Panc1 (cell line): ENCODE measurements around the gene MAP1B. TPM values are rescaled to one million over a fixed set of nuclear protein-coding genes. Genes with fewer than 3 reads are reported as not detected.

Source experiments
- ATAC-seq: fragments of 200-7000 bp; cut with Tn5 transposase; 2 replicates; pipeline ENCODE4 v1.9.1; 2020; ENCODE audit warnings: mild to moderate bottlenecking, moderate library complexity
- BruUV-seq: library from RNA; stranded (reverse); fragments of 400-500 nt; replicated peaks from 2 replicates; lab custom pipeline; 2021; lab: Mats Ljungman, UMichigan
- CTCF ChIA-PET: fragments of 300-600 bp; sonication (Branson Sonifier 250); formaldehyde crosslinking; loops from one replicate; lab custom pipeline; 2022; ENCODE audit warnings: antibody characterized with exemption; lab: Charles Lee
- POLR2A ChIA-PET: fragments of 300-600 bp; sonication (Branson Sonifier 250); formaldehyde crosslinking; loops from one replicate; lab custom pipeline; 2022; ENCODE audit warnings: antibody characterized with exemption; lab: Charles Lee
- DNase-seq: peaks from one replicate; pipeline ENCODE4 v3.0.0-alpha.2; 2010; ENCODE audit warnings: low read depth, low spot score
- H3K27ac ChIP-seq: 2 replicates; pipeline ENCODE4 v1.5.1; 2011; ENCODE audit warnings: mild to moderate bottlenecking, low read length, inconsistent platforms
- H3K27me3 ChIP-seq: fragments of 200-500 bp; sonication (Bioruptor generic); 2 replicates; pipeline ENCODE4 v1.6.0; 2014; ENCODE audit warnings: low read length, inconsistent platforms; ENCODE audit not compliant: control insufficient read depth, insufficient read depth
- H3K36me3 ChIP-seq: fragments of 200-500 bp; sonication (Bioruptor generic); 2 replicates; pipeline ENCODE4 v1.5.1; 2014; ENCODE audit warnings: inconsistent platforms, mild to moderate bottlenecking, low read length, moderate library complexity; ENCODE audit not compliant: control insufficient read depth, insufficient read depth
- H3K4me1 ChIP-seq: 2 replicates; pipeline ENCODE4 v1.5.1; 2011; ENCODE audit warnings: inconsistent platforms, mild to moderate bottlenecking, low read length, moderate library complexity; ENCODE audit not compliant: control insufficient read depth, insufficient read depth
- H3K4me3 ChIP-seq, 2 experiments: 2 replicates each; pipeline ENCODE4 v1.5.1; 2011 to 2012; ENCODE audit warnings: low read depth in 2 of 2, low read length in 2 of 2, mild to moderate bottlenecking in 2 of 2, inconsistent platforms in 1 of 2, moderate library complexity in 1 of 2
- H3K9me3 ChIP-seq: fragments of 200-500 bp; sonication (Bioruptor generic); 2 replicates; pipeline ENCODE4 v1.5.1; 2014; ENCODE audit warnings: low read depth, mild to moderate bottlenecking, inconsistent platforms, low read length, moderate library complexity; ENCODE audit not compliant: control insufficient read depth, insufficient read depth
- CTCF ChIP-seq: fragments of 450-650 bp; IDR thresholded peaks from 2 replicates; pipeline ENCODE4 v1.5.1; 2017; ENCODE audit warnings: mild to moderate bottlenecking
- POLR2AphosphoS5 ChIP-seq: IDR thresholded peaks from 2 replicates; pipeline ENCODE4 v1.6.1; 2012; ENCODE audit warnings: mild to moderate bottlenecking, low read depth, low read length, moderate library complexity
- REST ChIP-seq, 2 experiments: IDR thresholded peaks; 2 replicates each; pipeline ENCODE4 v1.6.1; 2011 to 2012; ENCODE audit warnings: low read depth in 2 of 2, control low read depth in 1 of 2, low read length in 1 of 2, mild to moderate bottlenecking in 1 of 2, moderate library complexity in 1 of 2; ENCODE audit not compliant: insufficient read depth in 1 of 2
- SIN3A ChIP-seq: IDR thresholded peaks from 2 replicates; pipeline ENCODE4 v1.6.1; 2012; ENCODE audit warnings: low read depth, mild to moderate bottlenecking, low read length, moderate library complexity, borderline replicate concordance; ENCODE audit not compliant: insufficient read depth
- TCF7L2 ChIP-seq: IDR thresholded peaks from 2 replicates; pipeline ENCODE4 v1.6.1; 2011; ENCODE audit warnings: mild to moderate bottlenecking, low read depth, low read length, inconsistent platforms
- in situ Hi-C: cut with HindIII; loops from 2 replicates; pipeline ENCODE4 v1.10.0; 2016; ENCODE audit warnings: low sequenced_read_pairs, low pct_unique_long_range_greater_than_20kb
- intact Hi-C: fragments of 100-400 bp; cut with micrococcal nuclease; formaldehyde crosslinking; loops from one replicate; pipeline ENCODE4 v1.10.0; 2022; ENCODE audit not compliant: unreplicated experiment
- total RNA-seq: library from RNA; stranded (reverse); gene quantifications from one replicate; pipeline ENCODE4 v1.2.1, GENCODE V29; 2021; ENCODE audit not compliant: unreplicated experiment

Gene MAP1B
- total RNA-seq, 1 experiment from 2014 or later, result 82.3 TPM

GRCh38 chr5:72235725-72236124 is 128.4 kb downstream of the MAP1B start:
- in situ Hi-C loops (no loop called here), intact Hi-C loops (no loop called here)
- no peaks in the 10 kb centered on the region for H3K27me3 ChIP-seq
- CTCF ChIA-PET, result no interaction called here
- peaks cover 12% of the 10 kb centered on the region; the same call in 1 of the 2 replicates for H3K36me3 ChIP-seq
- no peak for DNase-seq
- no peak overlapping the region for H3K4me3 ChIP-seq
- BruUV-seq, result no TSS peak
- H3K9me3 ChIP-seq, result no peaks in the 10 kb centered on the region
- POLR2A ChIA-PET, result no interaction called here
- H3K27ac ChIP-seq, result no peak overlapping the region
- no peaks in the 10 kb centered on the region; the same call in 1 of the 2 replicates for H3K4me1 ChIP-seq
- ATAC-seq, result no peak
- no peak for TF ChIP-seq POLR2AphosphoS5
- no peak for TF ChIP-seq CTCF
- TF ChIP-seq SIN3A, result no peak
- TF ChIP-seq REST (IDR thresholded peaks at IDR 0.05; ENCODE audit: insufficient read depth in 1 of 2, low read depth in 2 of 2, low read length in 1 of 2), result no peak
- no peak for TF ChIP-seq TCF7L2

DNA sequence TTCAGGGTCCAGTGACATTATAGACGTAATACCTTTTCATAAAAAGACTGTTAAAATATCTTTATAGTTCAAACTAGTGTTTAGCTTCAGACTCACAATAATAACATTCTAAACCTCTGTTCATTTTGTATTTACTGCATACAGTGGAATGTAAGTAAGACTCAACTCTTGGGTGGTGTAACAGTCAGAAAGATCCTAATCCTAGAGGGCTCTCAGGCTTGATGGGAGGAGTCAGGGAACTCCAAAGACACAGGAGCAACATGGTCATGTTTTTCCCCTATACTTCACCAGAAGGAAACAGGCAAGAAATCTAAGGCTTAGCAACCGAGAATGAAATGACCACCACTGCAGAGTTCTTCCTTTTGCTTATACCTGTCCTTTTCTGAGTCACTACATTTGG is 130.1 kb downstream of the MAP1B start:
- Histone ChIP-seq H3K9me3 (no peaks in the 10 kb centered on the region), H3K36me3 (peaks cover 9% of the 10 kb centered on the region; the same call in 1 of the 2 replicates), H3K27ac (no peak overlapping the region), H3K4me1 (no peaks in the 10 kb centered on the region; the same call in 1 of the 2 replicates), H3K4me3 (no peak overlapping the region), H3K27me3 (no peaks in the 10 kb centered on the region)
- DNase-seq (no peak), ATAC-seq (no peak)
- CTCF ChIA-PET, result no interaction called here
- intact Hi-C loops (no loop called here), in situ Hi-C loops (no loop called here)
- BruUV-seq, result no TSS peak
- TF ChIP-seq TCF7L2, result no peak
- no peak for TF ChIP-seq SIN3A
- TF ChIP-seq REST (IDR thresholded peaks at IDR 0.05; ENCODE audit: insufficient read depth in 1 of 2, low read depth in 2 of 2, low read length in 1 of 2), result no peak
- TF ChIP-seq CTCF, result no peak
- TF ChIP-seq POLR2AphosphoS5, result no peak
- POLR2A ChIA-PET, result no interaction called here
